H7 (cell line): Measurements from ENCODE around the gene C1QL1. TPM values are rescaled to one million over a fixed set of nuclear protein-coding genes. Genes with fewer than 3 reads are reported as not detected.

Source experiments
- DNase-seq: peaks from one replicate; pipeline ENCODE4 v3.0.0; 2012
- H3K27me3 ChIP-seq: 2 replicates; pipeline ENCODE4 v1.6.0; 2011; ENCODE audit warnings: mild to moderate bottlenecking, low read length; ENCODE audit not compliant: control insufficient read depth, insufficient read depth
- H3K36me3 ChIP-seq: replicated peaks from 2 replicates; pipeline ENCODE4 v1.5.1; 2011; ENCODE audit warnings: low read length; ENCODE audit not compliant: control insufficient read depth, insufficient read depth
- H3K4me3 ChIP-seq: 2 replicates; pipeline ENCODE4 v1.5.1; 2011; ENCODE audit warnings: low read depth, mild to moderate bottlenecking, control low read depth, low read length, moderate library complexity; ENCODE audit not compliant: insufficient read depth
- total RNA-seq: library from RNA; depleted of rRNA; stranded (reverse); fragments of >200 nt; shearing (Covaris generic); gene quantifications from 2 replicates; pipeline ENCODE4 v1.2.3, GENCODE V29; 2014

The C1QL1 gene
- total RNA-seq, 1 experiment from 2014 or later: 12.7 TPM

GRCh38 chr17:44977814-44978550, 9.9 kb upstream of the C1QL1 start:
- Histone ChIP-seq H3K4me3 (no peak overlapping the region), H3K27me3 (peaks cover 2% of the 10 kb centered on the region), H3K36me3 (no peaks in the 10 kb centered on the region)
- DNase-seq: no peak

- no peaks in the 10 kb centered on the region for H3K36me3 ChIP-seq
- no peak overlapping the region for H3K4me3 ChIP-seq
- DNase-seq: no peak
- peaks cover 2% of the 10 kb centered on the region for H3K27me3 ChIP-seq
Observed at GRCh38 chr17:44977065-44977464, 9.0 kb upstream of the C1QL1 start.

GRCh38 chr17:44976206-44976605, 8.1 kb upstream of the C1QL1 start:
- H3K36me3 ChIP-seq: no peaks in the 10 kb centered on the region
- peaks cover 4% of the 10 kb centered on the region for H3K27me3 ChIP-seq
- no peak for DNase-seq
- no peak overlapping the region for H3K4me3 ChIP-seq

GRCh38 chr17:44972953-44973352, 4.8 kb upstream of the C1QL1 start:
- peak overlapping the region; percentile 25; the same call in 1 of the 2 replicates for H3K4me3 ChIP-seq
- H3K27me3 ChIP-seq: peaks cover 29% of the 10 kb centered on the region
- no peak for DNase-seq
- H3K36me3 ChIP-seq: no peaks in the 10 kb centered on the region

- no peaks in the 10 kb centered on the region for H3K36me3 ChIP-seq
- DNase-seq: peak; percentile 80
- H3K27me3 ChIP-seq: peaks cover 37% of the 10 kb centered on the region
- peak overlapping the region; percentile 25 for H3K4me3 ChIP-seq
Observed at GRCh38 chr17:44971776-44972483, 3.8 kb upstream of the C1QL1 start.

GRCh38 chr17:44970136-44970741, 2.1 kb upstream of the C1QL1 start:
- DNase-seq: peak; percentile 84

GRCh38 chr17:44969144-44969780, 1.2 kb upstream of the C1QL1 start:
- peak; percentile 80 for DNase-seq
- Histone ChIP-seq H3K27me3 (peaks cover 55% of the 10 kb centered on the region), H3K36me3 (no peaks in the 10 kb centered on the region), H3K4me3 (peak overlapping the region; percentile 76)

More at GRCh38 chr17:44970136-44970741, 2.1 kb upstream of the C1QL1 start:
- Histone ChIP-seq H3K4me3 (peak overlapping the region; percentile 76), H3K27me3 (peaks cover 53% of the 10 kb centered on the region), H3K36me3 (no peaks in the 10 kb centered on the region)

- no peak for DNase-seq
- no peaks in the 10 kb centered on the region for H3K36me3 ChIP-seq
- H3K4me3 ChIP-seq: peak overlapping the region; percentile 44
- H3K27me3 ChIP-seq: peaks cover 55% of the 10 kb centered on the region
Observed at GRCh38 chr17:44967907-44968224, 237 bp downstream of the C1QL1 start.

GRCh38 chr17:44967026-44967906, 837 bp downstream of the C1QL1 start:
- Histone ChIP-seq H3K27me3 (peaks cover 55% of the 10 kb centered on the region), H3K4me3 (peak overlapping the region; percentile 44), H3K36me3 (no peaks in the 10 kb centered on the region)
- DNase-seq: peak; percentile 82

GRCh38 chr17:44966348-44967025, 1.6 kb downstream of the C1QL1 start:
- no peaks in the 10 kb centered on the region for H3K36me3 ChIP-seq
- peak; percentile 78 for DNase-seq
- H3K4me3 ChIP-seq: peak overlapping the region; percentile 44; the same call in 1 of the 2 replicates
- H3K27me3 ChIP-seq: peaks cover 55% of the 10 kb centered on the region

GRCh38 chr17:44965481-44966234, 2.4 kb downstream of the C1QL1 start:
- Histone ChIP-seq H3K36me3 (no peaks in the 10 kb centered on the region), H3K27me3 (peaks cover 51% of the 10 kb centered on the region)

GRCh38 chr17:44961921-44962350, 6.2 kb downstream of the C1QL1 start:
- peaks cover 26% of the 10 kb centered on the region for H3K27me3 ChIP-seq
- no peaks in the 10 kb centered on the region for H3K36me3 ChIP-seq
- no peak overlapping the region for H3K4me3 ChIP-seq
- DNase-seq: peak; percentile 84

More at GRCh38 chr17:44965481-44966234, 2.4 kb downstream of the C1QL1 start:
- DNase-seq: no peak
- no peak overlapping the region for H3K4me3 ChIP-seq

- H3K36me3 ChIP-seq: no peaks in the 10 kb centered on the region
- H3K4me3 ChIP-seq: no peak overlapping the region
- no peak for DNase-seq
- H3K27me3 ChIP-seq: peaks cover 13% of the 10 kb centered on the region
Observed at GRCh38 chr17:44960691-44961090, 7.4 kb downstream of the C1QL1 start.
